H1 (cell line): ENCODE results near the gene SYT15. TPM values are rescaled to one million over a fixed set of nuclear protein-coding genes. Genes with fewer than 3 reads are reported as not detected.

ENCODE experiments used
- CTCF ChIA-PET: fragments of 300-600 bp; sonication (Branson Sonifier 250); formaldehyde crosslinking; loops from one replicate; lab custom pipeline; 2021; ENCODE audit not compliant: partially characterized antibody; lab: Charles Lee
- POLR2A ChIA-PET: fragments of 300-600 bp; sonication (Branson Sonifier 250); formaldehyde crosslinking; loops from one replicate; lab custom pipeline; 2021; ENCODE audit warnings: inconsistent platforms; ENCODE audit not compliant: partially characterized antibody; lab: Charles Lee
- DNase-seq, 2 experiments: peaks; one replicate each; pipeline versions ENCODE4 v3.0.0 to v3.0.0-alpha.2; 2010 to 2022; ENCODE audit warnings: low spot score in 2 of 2, low read depth in 1 of 2, mixed read lengths in 1 of 2
- FAIRE-seq: peaks from 2 replicates; lab custom pipeline; 2011; peaks lifted over from hg19 to GRCh38; lab: Jason Lieb, UNC
- H2AFZ ChIP-seq: 2 replicates; pipeline ENCODE4 v1.8.1; 2012; ENCODE audit warnings: low read length, inconsistent platforms
- H2AK5ac ChIP-seq: 2 replicates; pipeline ENCODE4 v1.6.1; 2013; ENCODE audit warnings: low read depth, low read length
- H2BK120ac ChIP-seq: replicated peaks from 2 replicates; pipeline ENCODE3; 2013; ENCODE audit warnings: low read depth, low read length, inconsistent platforms
- H2BK12ac ChIP-seq: 2 replicates; pipeline ENCODE4 v1.6.1; 2013; ENCODE audit warnings: low read depth, low read length
- H2BK15ac ChIP-seq: 2 replicates; pipeline ENCODE4 v1.6.1; 2013; ENCODE audit warnings: low read length
- H2BK20ac ChIP-seq: 2 replicates; pipeline ENCODE4 v1.6.1; 2013; ENCODE audit warnings: low read length
- H2BK5ac ChIP-seq: 2 replicates; pipeline ENCODE4 v1.6.1; 2013; ENCODE audit warnings: low read depth, low read length
- H3K14ac ChIP-seq: 2 replicates; pipeline ENCODE4 v1.6.1; 2013; ENCODE audit warnings: inconsistent platforms; ENCODE audit not compliant: insufficient read length
- H3K18ac ChIP-seq: 2 replicates; pipeline ENCODE4 v1.6.1; 2013; ENCODE audit warnings: low read length; ENCODE audit errors: extremely low read depth
- H3K23ac ChIP-seq: 2 replicates; pipeline ENCODE4 v1.6.1; 2013; ENCODE audit warnings: inconsistent platforms; ENCODE audit not compliant: insufficient read length
- H3K23me2 ChIP-seq: 2 replicates; pipeline ENCODE4 v1.6.1; 2013; ENCODE audit warnings: low read depth, low read length
- H3K27ac ChIP-seq: 2 replicates; pipeline ENCODE4 v1.6.1; 2011; ENCODE audit warnings: low read depth, low read length, inconsistent platforms
- H3K27me3 ChIP-seq, 4 experiments: replicated peaks in 1 of 4; 1 replicate in 1 of 4; 2 replicates in 3 of 4; pipeline versions ENCODE4 v1.6.1 to v1.8.1; 2011 to 2013; ENCODE audit warnings: low read length in 3 of 4, mild to moderate bottlenecking in 3 of 4, inconsistent platforms in 2 of 4, mixed read lengths in 2 of 4, moderate library complexity in 1 of 4; ENCODE audit not compliant: control insufficient read depth in 3 of 4, insufficient read depth in 3 of 4; ENCODE audit errors: extremely low read depth in 1 of 4
- H3K36me3 ChIP-seq, 4 experiments: 2 replicates each; pipeline versions ENCODE4 v1.6.1 to v1.8.1; 2011 to 2013; ENCODE audit warnings: mild to moderate bottlenecking in 4 of 4, low read length in 3 of 4, moderate library complexity in 2 of 4, control low read depth in 1 of 4, inconsistent platforms in 1 of 4; ENCODE audit not compliant: insufficient read depth in 4 of 4, control insufficient read depth in 2 of 4
- H3K4ac ChIP-seq: replicated peaks from 2 replicates; pipeline ENCODE3; 2013; ENCODE audit warnings: low read length, low read depth, mixed read lengths, inconsistent platforms; ENCODE audit not compliant: insufficient read length
- H3K4me1 ChIP-seq, 4 experiments: replicated peaks in 1 of 4; 1 replicate in 1 of 4; 2 replicates in 3 of 4; pipeline versions ENCODE4 v1.6.1 to v1.8.1; 2011 to 2013; ENCODE audit warnings: low read length in 3 of 4, inconsistent platforms in 2 of 4, mixed read lengths in 1 of 4; ENCODE audit not compliant: insufficient read depth in 4 of 4, control insufficient read depth in 3 of 4
- H3K4me2 ChIP-seq, 2 experiments: 2 replicates each; pipeline versions ENCODE4 v1.6.1 to v1.8.1; 2011 to 2013; ENCODE audit warnings: low read depth in 2 of 2, low read length in 2 of 2, control low read depth in 1 of 2, inconsistent platforms in 1 of 2, mild to moderate bottlenecking in 1 of 2; ENCODE audit not compliant: insufficient read depth in 1 of 2
- H3K4me3 ChIP-seq, 4 experiments: fragments of 200-600, 300-600 bp in 1 of 4; sonication (generic), shearing (Covaris generic), sonication (Bioruptor Twin) in 1 of 4; 2 replicates each; pipeline versions ENCODE4 v1.5.1 to v1.8.1; 2011 to 2016; ENCODE audit warnings: low read length in 4 of 4, low read depth in 3 of 4, control low read depth in 2 of 4, inconsistent platforms in 2 of 4, mild to moderate bottlenecking in 2 of 4, mixed read lengths in 1 of 4, moderate library complexity in 1 of 4; ENCODE audit not compliant: insufficient read depth in 2 of 4; ENCODE audit errors: extremely low read depth in 1 of 4
- H3K56ac ChIP-seq: replicated peaks from 2 replicates; pipeline ENCODE3; 2013; ENCODE audit warnings: low read depth, mild to moderate bottlenecking, mixed read lengths, low read length, inconsistent platforms; ENCODE audit not compliant: insufficient read length
- H3K79me1 ChIP-seq: 2 replicates; pipeline ENCODE4 v1.6.1; 2013; ENCODE audit warnings: low read depth, low read length, control low read depth
- H3K79me2 ChIP-seq, 2 experiments: 2 replicates each; pipeline versions ENCODE4 v1.6.1 to v1.8.1; 2012 to 2013; ENCODE audit warnings: low read length in 2 of 2, mild to moderate bottlenecking in 2 of 2, inconsistent platforms in 1 of 2; ENCODE audit not compliant: insufficient read depth in 2 of 2, control insufficient read depth in 1 of 2
- H3K9ac ChIP-seq, 4 experiments: replicated peaks in 1 of 4; 1 replicate in 1 of 4; 2 replicates in 3 of 4; pipeline versions ENCODE4 v1.6.1 to v1.8.1; 2011 to 2013; ENCODE audit warnings: low read depth in 3 of 4, low read length in 3 of 4, control low read depth in 2 of 4, mild to moderate bottlenecking in 2 of 4, moderate library complexity in 2 of 4, inconsistent platforms in 1 of 4; ENCODE audit errors: extremely low read depth in 1 of 4
- H3K9me3 ChIP-seq, 2 experiments: 2 replicates each; pipeline versions ENCODE4 v1.6.1 to v1.8.1; 2012 to 2013; ENCODE audit warnings: mild to moderate bottlenecking in 2 of 2, moderate library complexity in 2 of 2, control low read depth in 1 of 2, inconsistent platforms in 1 of 2, low read depth in 1 of 2, low read length in 1 of 2, mixed read lengths in 1 of 2; ENCODE audit not compliant: insufficient read depth in 2 of 2
- H4K20me1 ChIP-seq, 2 experiments: replicated peaks in 1 of 2; 2 replicates each; pipeline versions ENCODE3 to v1.8.1; 2011 to 2013; ENCODE audit warnings: inconsistent platforms in 2 of 2, low read length in 2 of 2, mild to moderate bottlenecking in 1 of 2; ENCODE audit not compliant: insufficient read depth in 2 of 2, control insufficient read depth in 1 of 2
- H4K5ac ChIP-seq: 2 replicates; pipeline ENCODE4 v1.6.1; 2013; ENCODE audit warnings: low read length, low read depth, mixed read lengths, inconsistent platforms; ENCODE audit not compliant: insufficient read length
- H4K8ac ChIP-seq: 2 replicates; pipeline ENCODE4 v1.8.0; 2013; ENCODE audit warnings: mild to moderate bottlenecking, moderate library complexity, low read length, inconsistent platforms; ENCODE audit not compliant: insufficient read depth; ENCODE audit errors: extremely low read depth
- H4K91ac ChIP-seq: replicated peaks from 2 replicates; pipeline ENCODE3; 2013; ENCODE audit warnings: low read length, mixed read lengths, inconsistent platforms; ENCODE audit not compliant: insufficient read length
- CTBP2 ChIP-seq: IDR thresholded peaks from 2 replicates; pipeline ENCODE4 v1.7.0; 2011; ENCODE audit warnings: borderline replicate concordance, mild to moderate bottlenecking, moderate library complexity, mixed read lengths, low read length; ENCODE audit not compliant: insufficient read depth, insufficient read length
- KDM5A ChIP-seq: fragments of 200-600 bp; IDR thresholded peaks from 2 replicates; pipeline ENCODE4 v1.7.1; 2012; ENCODE audit warnings: mild to moderate bottlenecking, low read length, inconsistent platforms, mixed read lengths
- RAD21 ChIP-seq, 2 experiments: IDR thresholded peaks in 1 of 2; conservative IDR thresholded peaks in 1 of 2; 2 replicates each; pipeline ENCODE4 v1.6.1; 2011; ENCODE audit warnings: low read depth in 2 of 2, low read length in 2 of 2, improper control_type of control experiment in 1 of 2, inconsistent platforms in 1 of 2, mild to moderate bottlenecking in 1 of 2, moderate library complexity in 1 of 2
- SP2 ChIP-seq: IDR thresholded peaks from 2 replicates; pipeline ENCODE4 v1.6.1; 2012; ENCODE audit warnings: mild to moderate bottlenecking, low read length, inconsistent platforms
- TAF7 ChIP-seq: optimal IDR thresholded peaks from 2 replicates; pipeline ENCODE3; 2011; ENCODE audit warnings: low read depth, mild to moderate bottlenecking, inconsistent platforms, low read length, moderate library complexity, borderline replicate concordance
- TBP ChIP-seq: IDR thresholded peaks from 2 replicates; pipeline ENCODE4 v1.6.1; 2011; ENCODE audit warnings: low read depth, low read length, improper control_type of control experiment
- WGBS, 2 experiments: shearing (Covaris generic) in 1 of 2; methylation state at CpG; one replicate each; pipeline versions ENCODE4 v1.1.6 to v1.1.7; 2013 to 2015; ENCODE audit warnings: low lambda C conversion rate in 2 of 2, mixed read lengths in 2 of 2, inconsistent platforms in 1 of 2, low coverage in 1 of 2, missing lambda C conversion rate in 1 of 2; ENCODE audit not compliant: insufficient replicate concordance in 2 of 2, insufficient coverage in 1 of 2, insufficient read length in 1 of 2; ENCODE audit errors: extremely low coverage in 1 of 2, missing lambda C conversion rate in 1 of 2; 5-methylcytosine and 5-hydroxymethylcytosine counted together
- polyA plus RNA-seq, 7 experiments: library from polyadenylated mRNA; depleted of rRNA in 3 of 7; stranded (reverse) in 5 of 7; unstranded in 2 of 7; fragments of >200 nt in 5 of 7; fragments of 200-250 nt in 2 of 7; gene quantifications; 1 replicate in 5 of 7; 2 replicates in 1 of 7; 4 replicates in 1 of 7; pipeline versions ENCODE4 v1.2.1 to v1.2.3, GENCODE V29; 2011 to 2013; ENCODE audit warnings: missing spikeins in 2 of 7, mixed read lengths in 2 of 7
- total RNA-seq: library from RNA; stranded (reverse); fragmentation: NEBNext Ultra II Directional; extraction: Animal tissue kit (Norgen Biotek cat#: 25700); gene quantifications from 2 replicates; pipeline ENCODE4 v1.2.1, GENCODE V29; 2021
- TF ChIP-seq, protein P1 (sequence below): IDR thresholded peaks from 2 replicates; pipeline ENCODE4 v1.6.1; 2012; ENCODE audit warnings: low read length, inconsistent platforms

SYT15 gene
- total and polyA plus RNA-seq, 2 of the 8 experiments (the other 6 are each of a cell fraction or from before 2014, with no cell fraction given): 0.39 to 0.61 TPM

DNA sequence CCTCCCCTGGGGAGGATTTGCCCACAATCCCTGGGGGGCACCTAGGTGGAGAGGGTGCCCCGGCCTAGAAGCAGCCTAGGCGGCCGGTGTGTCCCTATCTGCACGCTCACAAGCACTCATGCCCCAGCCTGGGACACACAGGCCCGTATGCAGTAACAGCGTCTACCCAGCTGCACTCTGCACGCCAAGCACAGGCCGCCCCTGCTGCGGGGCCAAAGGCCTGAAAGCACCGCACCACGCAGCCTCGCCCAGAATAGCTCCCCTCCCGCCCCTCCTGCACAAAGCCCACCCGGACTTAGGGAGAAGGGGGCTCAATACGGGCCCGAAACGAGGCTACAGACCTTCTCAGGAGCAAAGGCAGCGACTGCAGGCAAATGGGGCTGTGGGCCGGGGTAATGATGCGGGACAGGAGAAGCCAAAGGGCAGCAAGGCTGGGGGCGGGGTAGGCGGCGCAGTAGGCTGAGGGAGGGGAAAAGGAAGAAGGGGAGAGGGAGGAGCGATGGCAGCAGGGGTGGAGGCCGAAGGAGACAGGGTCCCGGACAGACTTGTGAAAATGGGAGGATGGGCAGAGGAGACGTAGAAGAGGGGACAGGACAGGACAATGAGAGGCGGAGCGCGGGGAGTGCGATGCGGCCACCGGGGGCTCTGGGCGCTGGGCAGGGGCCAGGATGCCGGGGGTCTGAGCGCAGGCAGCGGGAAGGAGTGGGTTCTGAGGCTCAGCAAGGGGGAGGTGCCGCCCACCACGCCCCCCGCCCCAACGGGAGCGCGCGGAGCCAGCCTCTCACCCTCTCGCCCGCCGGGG lies 23.0 kb upstream of the SYT15 start:
- Histone ChIP-seq H3K36me3 (peaks cover 0 to 36% (median 11%) of the 10 kb centered on the region in 4 experiments; a peak in 5 of 8 replicates), H3K9me3 (no peaks in the 10 kb centered on the region), H3K4me2 (peak overlapping the region; percentile 82 to 96), H4K8ac (peak overlapping the region; percentile 87; the same call in 1 of the 2 replicates), H3K79me2 (no peaks in the 10 kb centered on the region), H3K27me3 (peaks cover 0 to 18% (median 9%) of the 10 kb centered on the region in 4 experiments; a peak in 4 of 7 replicates), H3K56ac (no peak overlapping the region), H3K18ac (peak overlapping the region; percentile 86), H4K20me1 (peaks cover 0 to 21% of the 10 kb centered on the region in 2 experiments), H3K4me3 (peak overlapping the region; percentile 73 to 96 (median 82)), H2BK12ac (peak overlapping the region; percentile 82; the same call in 1 of the 2 replicates), H4K5ac (peak overlapping the region; percentile 31), H3K4me1 (peaks cover 5 to 19% (median 15%) of the 10 kb centered on the region in 4 experiments), H3K79me1 (peaks cover 11% of the 10 kb centered on the region; the same call in 1 of the 2 replicates), H4K91ac (peak overlapping the region; percentile 62), H2BK15ac (peak overlapping the region; percentile 53), H2BK20ac (0 out of 2 replicates have a peak overlapping the region, but pooled peaks have one; percentile 4), H3K9ac (peak overlapping the region; percentile 27 to 64 (median 44); a peak in 6 of 7 replicates), H2AK5ac (peak overlapping the region; percentile 7; the same call in 1 of the 2 replicates), H3K4ac (peak overlapping the region; percentile 82), H3K23me2 (peaks cover 17% of the 10 kb centered on the region), H3K14ac (no peak overlapping the region), H2BK5ac (peak overlapping the region; percentile 45; the same call in 1 of the 2 replicates), H2AFZ (peak overlapping the region; percentile 54), H2BK120ac (no peak overlapping the region), H3K27ac (no peak overlapping the region; the same call in 1 of the 2 replicates), H3K23ac (no peak overlapping the region)
- CTCF ChIA-PET: interaction anchor here (0.7 to 5.7 kb wide), 3 partner anchors 11 to 327 kb away, joined by 3 to 65 read pairs (median 6); no protein-coding TSS in a partner anchor
- peak; percentile 69 to 97 for DNase-seq
- WGBS, 2 experiments: 5% methylated on average over 47 of the region's 47 CpGs; no CpG with 5 or more reads in 1 of the 2 experiments
- POLR2A ChIA-PET: interaction anchor here (0.8 to 5.2 kb wide), 3 partner anchors 11 to 17 kb away, joined by 3 to 44 read pairs (median 4); no protein-coding TSS in a partner anchor
- FAIRE-seq: no peak
- TF ChIP-seq, protein P1, sequence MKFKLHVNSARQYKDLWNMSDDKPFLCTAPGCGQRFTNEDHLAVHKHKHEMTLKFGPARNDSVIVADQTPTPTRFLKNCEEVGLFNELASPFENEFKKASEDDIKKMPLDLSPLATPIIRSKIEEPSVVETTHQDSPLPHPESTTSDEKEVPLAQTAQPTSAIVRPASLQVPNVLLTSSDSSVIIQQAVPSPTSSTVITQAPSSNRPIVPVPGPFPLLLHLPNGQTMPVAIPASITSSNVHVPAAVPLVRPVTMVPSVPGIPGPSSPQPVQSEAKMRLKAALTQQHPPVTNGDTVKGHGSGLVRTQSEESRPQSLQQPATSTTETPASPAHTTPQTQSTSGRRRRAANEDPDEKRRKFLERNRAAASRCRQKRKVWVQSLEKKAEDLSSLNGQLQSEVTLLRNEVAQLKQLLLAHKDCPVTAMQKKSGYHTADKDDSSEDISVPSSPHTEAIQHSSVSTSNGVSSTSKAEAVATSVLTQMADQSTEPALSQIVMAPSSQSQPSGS: no peak
- no peak for TF ChIP-seq RAD21 (IDR thresholded peaks at IDR 0.05 in 1 of 2, conservative IDR thresholded peaks at IDR 0.05 in 1 of 2; ENCODE audit: low read depth in 2 of 2, low read length in 2 of 2)
- peak; percentile 33 for TF ChIP-seq TBP
- TF ChIP-seq CTBP2: no peak
- no peak for TF ChIP-seq SP2
- no peak for TF ChIP-seq TAF7
- TF ChIP-seq KDM5A: no peak
